CD4-positive, CD25-positive, alpha-beta regulatory T cell (primary cell): ENCODE measurements around the gene DHRS3. TPM values are rescaled to one million over a fixed set of nuclear protein-coding genes. Genes with fewer than 3 reads are reported as not detected.

Experiments
- ATAC-seq, 2 donors: fragments of 150-1000 bp; cut with Tn5 transposase; one replicate each; pipeline ENCODE4 v1.10.0; 2021; ENCODE audit warnings: low read depth in 2 of 2, moderate number of reproducible peaks in 2 of 2, moderate library complexity in 1 of 2
- DNase-seq, 3 donors: peaks; one replicate each; pipeline versions ENCODE4 v3.0.0 to v3.0.0-alpha.2; 2012 to 2022; ENCODE audit warnings: mixed read lengths in 1 of 3
- H3K27ac ChIP-seq: one replicate; pipeline ENCODE4 v1.7.0; 2013; ENCODE audit warnings: mild to moderate bottlenecking, low read length; ENCODE audit not compliant: insufficient read depth, poor library complexity, severe bottlenecking
- H3K27me3 ChIP-seq: one replicate; pipeline ENCODE4 v1.7.0; 2013; ENCODE audit warnings: low read length; ENCODE audit not compliant: control insufficient read depth, insufficient read depth
- H3K36me3 ChIP-seq: one replicate; pipeline ENCODE4 v1.7.0; 2013; ENCODE audit warnings: mild to moderate bottlenecking, low read length, moderate library complexity; ENCODE audit not compliant: control insufficient read depth, insufficient read depth
- H3K4me1 ChIP-seq: 2 replicates; pipeline ENCODE4 v1.7.0; 2013; ENCODE audit warnings: mild to moderate bottlenecking, low read length; ENCODE audit not compliant: insufficient read depth, control insufficient read depth, poor library complexity, severe bottlenecking
- H3K4me3 ChIP-seq: one replicate; pipeline ENCODE4 v1.7.0; 2013; ENCODE audit warnings: low read depth, mild to moderate bottlenecking, low read length, moderate library complexity
- H3K9me3 ChIP-seq, 2 experiments: 1 replicate in 1 of 2; 2 replicates in 1 of 2; pipeline ENCODE4 v1.7.0; 2013; ENCODE audit warnings: low read length in 2 of 2, mild to moderate bottlenecking in 1 of 2, moderate library complexity in 1 of 2; ENCODE audit not compliant: control insufficient read depth in 2 of 2
- H3K27ac Mint-ChIP-seq, 3 donors: one replicate each; pipeline ENCODE4 v1.8.0; 2020 to 2022; ENCODE audit warnings: mild to moderate bottlenecking in 3 of 3, mixed read lengths in 3 of 3, moderate library complexity in 2 of 3
- H3K27me3 Mint-ChIP-seq: one replicate; pipeline ENCODE4 v1.8.0; 2022; ENCODE audit warnings: mild to moderate bottlenecking, mixed read lengths
- H3K36me3 Mint-ChIP-seq: one replicate; pipeline ENCODE4 v1.8.0; 2020; ENCODE audit warnings: mixed read lengths
- H3K4me1 Mint-ChIP-seq, 4 donors: one replicate each; pipeline ENCODE4 v1.8.0; 2020 to 2022; ENCODE audit warnings: mixed read lengths in 4 of 4, mild to moderate bottlenecking in 1 of 4
- H3K4me3 Mint-ChIP-seq, 4 donors: one replicate each; pipeline ENCODE4 v1.8.0; 2020 to 2022; ENCODE audit warnings: mild to moderate bottlenecking in 4 of 4, mixed read lengths in 4 of 4, moderate library complexity in 3 of 4
- H3K9me3 Mint-ChIP-seq, 7 donors: one replicate each; pipeline ENCODE4 v1.8.0; 2020 to 2022; ENCODE audit warnings: mixed read lengths in 7 of 7, mild to moderate bottlenecking in 3 of 7, moderate library complexity in 2 of 7
- polyA plus RNA-seq, 4 donors: library from polyadenylated mRNA; unstranded; fragments of 300-500 nt; fragmentation: Illumina TruSeq; gene quantifications; one replicate each; pipeline ENCODE4 v1.2.3, GENCODE V29; 2021
- total RNA-seq: library from RNA; stranded (reverse); gene quantifications from one replicate; pipeline ENCODE4 v1.2.3, GENCODE V29; 2022

Gene DHRS3
- total and polyA plus RNA-seq, 5 donors from 2014 or later = 8.8 to 25.6 (median 15.2) TPM

DNA sequence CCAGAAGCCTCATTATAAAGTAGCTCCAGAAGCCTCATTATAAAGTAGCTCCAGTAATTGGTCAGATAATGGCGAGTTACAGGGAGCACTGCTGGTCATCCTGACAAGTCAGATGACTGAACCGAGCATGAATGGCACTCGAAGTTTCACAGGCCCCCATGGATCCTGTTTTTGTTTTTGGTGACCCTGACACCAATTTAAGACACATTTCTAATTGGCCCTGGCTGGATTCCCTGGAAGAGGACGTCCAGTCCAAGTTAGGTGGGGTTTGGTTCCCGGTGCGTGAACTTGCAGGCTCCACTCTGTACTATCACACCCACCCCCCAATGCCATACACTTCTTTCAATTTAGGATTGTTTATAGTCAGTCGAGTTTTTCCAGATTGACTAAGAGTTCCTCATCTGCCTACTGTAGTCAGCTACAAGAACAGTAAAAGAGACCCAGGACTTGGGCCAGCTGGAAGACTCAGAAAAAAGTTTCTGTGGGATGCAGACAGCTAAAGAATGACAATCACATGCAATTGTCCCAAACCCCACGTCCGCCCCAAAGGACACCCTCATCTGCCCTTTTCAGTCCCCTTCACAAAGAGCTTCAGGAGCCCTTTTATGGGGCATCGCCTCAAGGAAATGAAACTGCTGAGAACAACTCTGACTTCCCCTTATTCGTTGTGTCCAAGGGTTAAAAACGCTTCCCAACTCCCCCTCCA lies 2.7 kb downstream of the DHRS3 start:
- Mint-ChIP-seq H3K9me3 (peaks cover 0 to 2% (median 0%) of the 10 kb centered on the region in 7 donors), H3K4me3 (peak overlapping the region; percentile 92 to 98 (median 96)), H3K36me3 (peaks cover 5% of the 10 kb centered on the region), H3K27me3 (peaks cover 60% of the 10 kb centered on the region), H3K4me1 (peaks cover 6 to 82% (median 33%) of the 10 kb centered on the region in 4 donors), H3K27ac (peak overlapping the region; percentile 79 to 88 (median 86))
- DNase-seq (no peak), ATAC-seq (no peak)
- Histone ChIP-seq H3K9me3 (no peaks in the 10 kb centered on the region), H3K4me1 (peaks cover 49% of the 10 kb centered on the region), H3K27ac (peak overlapping the region; percentile 14), H3K4me3 (peak overlapping the region; percentile 58), H3K27me3 (peaks cover 5% of the 10 kb centered on the region), H3K36me3 (no peaks in the 10 kb centered on the region)

- H3K4me1 Mint-ChIP-seq = peaks cover 0 to 79% (median 29%) of the 10 kb centered on the region in 4 donors
- H3K27me3 Mint-ChIP-seq = peaks cover 54% of the 10 kb centered on the region
- H3K4me1 ChIP-seq = peaks cover 43% of the 10 kb centered on the region
- H3K36me3 ChIP-seq = no peaks in the 10 kb centered on the region
- H3K36me3 Mint-ChIP-seq = peaks cover 5% of the 10 kb centered on the region
- peaks cover 0 to 2% (median 0%) of the 10 kb centered on the region in 7 donors for H3K9me3 Mint-ChIP-seq
- DNase-seq = no peak
- no peaks in the 10 kb centered on the region for H3K9me3 ChIP-seq
- peak overlapping the region; percentile 81 to 88 (median 86) for H3K27ac Mint-ChIP-seq
- H3K27ac ChIP-seq = no peak overlapping the region
- peaks cover 5% of the 10 kb centered on the region for H3K27me3 ChIP-seq
- H3K4me3 Mint-ChIP-seq = peak overlapping the region; percentile 92 to 98 (median 96)
- ATAC-seq = no peak
- H3K4me3 ChIP-seq = no peak overlapping the region
Observed at GRCh38 chr1:12614402-12615158, 3.4 kb downstream of the DHRS3 start.

DNA sequence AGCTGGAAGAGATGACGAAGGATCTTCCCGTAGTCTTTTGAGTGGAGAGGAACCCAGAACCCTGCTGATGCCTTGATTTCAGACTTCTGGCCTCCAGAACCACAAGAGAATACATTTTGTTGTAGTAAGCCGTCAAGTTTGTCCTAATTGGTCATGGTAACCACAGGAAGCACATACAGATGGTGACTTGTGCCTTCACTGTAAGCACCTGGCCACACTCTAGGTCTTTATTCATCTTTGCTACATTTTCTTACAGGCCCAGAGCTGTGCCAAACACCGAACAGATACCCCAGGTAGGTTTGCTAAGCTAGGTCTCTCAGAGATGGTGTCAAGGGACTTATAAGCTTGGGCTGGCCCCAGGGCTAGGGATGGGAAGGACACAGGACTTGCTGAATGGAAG lies 4.8 kb downstream of the DHRS3 start:
- H3K27me3 ChIP-seq = peaks cover 5% of the 10 kb centered on the region
- H3K9me3 Mint-ChIP-seq = peaks cover 0 to 2% (median 0%) of the 10 kb centered on the region in 7 donors
- peaks cover 0 to 73% (median 24%) of the 10 kb centered on the region in 4 donors for H3K4me1 Mint-ChIP-seq
- H3K36me3 ChIP-seq = no peaks in the 10 kb centered on the region
- H3K9me3 ChIP-seq = no peaks in the 10 kb centered on the region
- peaks cover 44% of the 10 kb centered on the region for H3K27me3 Mint-ChIP-seq
- peaks cover 32% of the 10 kb centered on the region for H3K4me1 ChIP-seq
- peak overlapping the region in 3 of 4 donors; percentile 2 to 5 (median 4) for H3K4me3 Mint-ChIP-seq
- DNase-seq = no peak
- H3K36me3 Mint-ChIP-seq = peaks cover 12% of the 10 kb centered on the region
- ATAC-seq = no peak
- H3K27ac ChIP-seq = no peak overlapping the region
- peak overlapping the region in 1 of 3 donors; percentile 81 for H3K27ac Mint-ChIP-seq
- H3K4me3 ChIP-seq = no peak overlapping the region

DNA sequence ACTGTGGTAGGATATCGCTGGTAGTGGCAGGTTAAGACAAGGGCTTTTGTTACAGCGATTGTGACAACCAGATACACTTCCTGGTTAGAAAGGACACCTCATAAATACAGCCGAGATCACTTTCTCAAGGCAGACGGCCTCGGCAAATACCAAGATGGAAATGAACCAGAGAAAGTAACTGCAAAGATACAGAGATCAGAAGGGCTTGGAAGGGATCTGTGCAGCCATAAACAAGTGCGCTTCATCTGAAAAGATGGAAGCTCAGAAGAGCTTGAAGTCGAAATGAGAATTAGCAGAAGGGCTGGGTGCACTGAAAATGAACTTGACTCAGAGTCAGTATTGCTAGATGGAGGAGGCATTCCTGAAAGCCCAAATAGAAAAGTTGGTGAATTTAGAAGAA lies 7.1 kb downstream of the DHRS3 start:
- peaks cover 14% of the 10 kb centered on the region for H3K4me1 ChIP-seq
- no peak overlapping the region for H3K4me3 ChIP-seq
- peak overlapping the region in 2 of 4 donors; percentile 8 to 37 for H3K4me3 Mint-ChIP-seq
- peaks cover 24% of the 10 kb centered on the region for H3K27me3 Mint-ChIP-seq
- peaks cover 0 to 72% (median 27%) of the 10 kb centered on the region in 4 donors for H3K4me1 Mint-ChIP-seq
- H3K27ac Mint-ChIP-seq = peak overlapping the region; percentile 49 to 74 (median 72)
- DNase-seq (no peak), ATAC-seq (no peak)
- H3K36me3 ChIP-seq = peaks cover 2% of the 10 kb centered on the region
- no peak overlapping the region for H3K27ac ChIP-seq
- peaks cover 20% of the 10 kb centered on the region for H3K36me3 Mint-ChIP-seq
- H3K9me3 ChIP-seq = no peaks in the 10 kb centered on the region
- H3K27me3 ChIP-seq = peaks cover 5% of the 10 kb centered on the region
- H3K9me3 Mint-ChIP-seq = peaks cover 0 to 7% (median 0%) of the 10 kb centered on the region in 7 donors

- H3K27ac ChIP-seq = no peak overlapping the region
- H3K27me3 ChIP-seq = peaks cover 2% of the 10 kb centered on the region
- H3K4me1 Mint-ChIP-seq = peaks cover 0 to 69% (median 26%) of the 10 kb centered on the region in 4 donors
Observed at GRCh38 chr1:12610305-12610935, 7.6 kb downstream of the DHRS3 start.

DNA sequence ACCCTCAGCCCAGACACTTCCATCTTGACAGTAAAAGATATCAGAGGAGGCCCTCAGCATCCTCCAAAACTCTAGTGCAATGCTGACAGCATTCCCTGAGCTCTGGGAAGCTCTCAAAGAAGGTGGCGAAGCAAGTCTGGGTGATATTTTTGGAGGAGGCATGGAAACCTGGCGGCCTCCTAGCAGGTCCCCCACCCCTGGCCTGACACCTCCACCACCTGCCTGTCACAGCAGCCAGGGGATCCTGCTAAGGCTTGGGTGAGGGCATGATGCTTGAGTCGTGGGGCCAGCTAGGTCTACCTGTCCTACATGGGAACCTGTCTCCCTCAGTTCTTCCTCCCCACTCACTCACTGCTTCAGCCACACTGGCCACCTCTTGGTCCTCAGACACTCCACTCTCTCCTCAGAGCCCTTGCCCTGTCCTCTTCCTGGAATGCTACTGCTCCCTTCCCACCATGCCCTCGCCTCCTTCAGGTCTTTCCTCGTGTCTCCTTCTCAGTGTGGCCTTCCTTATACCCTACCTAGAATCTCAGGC lies 8.5 kb downstream of the DHRS3 start:
- Mint-ChIP-seq H3K4me1 (peaks cover under 1 to 68% (median 27%) of the 10 kb centered on the region in 4 donors), H3K27me3 (peaks cover 12% of the 10 kb centered on the region), H3K4me3 (peak overlapping the region in 1 of 4 donors; percentile 0), H3K9me3 (peaks cover 0 to 7% (median 0%) of the 10 kb centered on the region in 7 donors), H3K36me3 (peaks cover 20% of the 10 kb centered on the region), H3K27ac (peak overlapping the region; percentile 60 to 83 (median 80))
- ATAC-seq (no peak), DNase-seq (no peak)
- H3K36me3 ChIP-seq = peaks cover 2% of the 10 kb centered on the region
- no peaks in the 10 kb centered on the region for H3K27me3 ChIP-seq
- no peak overlapping the region for H3K27ac ChIP-seq
- H3K4me1 ChIP-seq = peaks cover 9% of the 10 kb centered on the region
- H3K4me3 ChIP-seq = no peak overlapping the region
- no peaks in the 10 kb centered on the region for H3K9me3 ChIP-seq

More at GRCh38 chr1:12610305-12610935, 7.6 kb downstream of the DHRS3 start:
- peaks cover 10% of the 10 kb centered on the region for H3K4me1 ChIP-seq
- ATAC-seq (no peak), DNase-seq (no peak)
- peaks cover 19% of the 10 kb centered on the region for H3K27me3 Mint-ChIP-seq
- no peak overlapping the region for H3K4me3 ChIP-seq
- H3K9me3 Mint-ChIP-seq = peaks cover 0 to 7% (median 0%) of the 10 kb centered on the region in 7 donors
- no peaks in the 10 kb centered on the region for H3K9me3 ChIP-seq
- peak overlapping the region in 1 of 4 donors; percentile 8 for H3K4me3 Mint-ChIP-seq
- H3K27ac Mint-ChIP-seq = peak overlapping the region; percentile 49 to 74 (median 72)
- H3K36me3 ChIP-seq = peaks cover 2% of the 10 kb centered on the region
- H3K36me3 Mint-ChIP-seq = peaks cover 20% of the 10 kb centered on the region

DNA sequence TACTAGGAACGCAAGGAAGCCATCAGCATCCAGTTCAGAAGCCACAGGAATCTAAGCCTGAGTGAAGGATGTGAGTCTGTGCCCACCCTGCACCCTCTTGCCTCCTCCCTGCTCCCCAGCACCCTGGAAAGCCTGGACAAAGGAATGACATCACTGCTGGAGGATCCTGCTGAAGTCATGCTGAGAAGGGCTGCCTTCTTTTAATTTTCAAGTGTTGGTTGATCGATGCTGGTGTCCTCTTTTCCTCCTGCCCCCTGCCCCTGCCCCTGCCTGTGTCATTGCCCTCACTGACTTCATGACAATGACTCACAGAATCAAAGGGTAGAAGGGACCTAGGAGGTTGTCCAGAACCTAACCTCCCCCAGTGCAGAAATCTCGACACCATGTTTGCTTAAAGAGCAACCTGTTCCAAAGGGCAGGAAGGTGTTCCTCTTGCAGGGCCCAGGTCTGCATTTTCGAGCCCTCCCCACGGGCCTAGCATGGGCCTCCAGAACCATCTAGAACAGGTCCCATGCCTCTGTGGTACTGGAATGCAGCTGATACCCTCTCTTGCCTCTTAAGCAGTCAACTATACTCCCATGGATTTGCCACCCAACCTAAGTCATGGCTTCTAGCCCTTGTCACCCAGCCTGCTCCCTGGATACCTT lies 9.6 kb downstream of the DHRS3 start:
- Histone ChIP-seq H3K9me3 (no peaks in the 10 kb centered on the region), H3K36me3 (peaks cover 2% of the 10 kb centered on the region), H3K4me3 (no peak overlapping the region), H3K4me1 (peaks cover 20% of the 10 kb centered on the region), H3K27me3 (no peaks in the 10 kb centered on the region), H3K27ac (no peak overlapping the region)
- no peak overlapping the region for H3K4me3 Mint-ChIP-seq
- H3K9me3 Mint-ChIP-seq = peaks cover 0 to 7% (median 0%) of the 10 kb centered on the region in 7 donors
- peaks cover 20% of the 10 kb centered on the region for H3K36me3 Mint-ChIP-seq
- DNase-seq (no peak), ATAC-seq (no peak)
- peaks cover 10 to 68% (median 34%) of the 10 kb centered on the region in 4 donors for H3K4me1 Mint-ChIP-seq
- peaks cover 12% of the 10 kb centered on the region for H3K27me3 Mint-ChIP-seq
- H3K27ac Mint-ChIP-seq = peak overlapping the region; percentile 48 to 80 (median 60)
